ENCODE measurements around the gene USP34.

GRCh38 chr2:61173116-61173515, 297.8 kb downstream of the USP34 start:
- TF ChIP-seq POLR2A (IDR thresholded peaks at IDR 0.05; ENCODE audit: low read length) (no peak), GATA1 (IDR thresholded peaks at IDR 0.05; ENCODE audit: low read depth, low read length) (no peak)

All from erythroblast (primary cell).